ENCODE data around the gene B4GALT5. TPM values are rescaled to one million over a fixed set of nuclear protein-coding genes. Genes with fewer than 3 reads are reported as not detected.
"Not testable (repeated sequence)": the region's sequence is repeated elsewhere in the genome, so short reads cannot be mapped to it uniquely, and the experiment has no call there.

Gene B4GALT5
- total RNA-seq, 1 donor from 2014 or later, result 28.0 TPM

- DNase-seq (ENCODE audit: low spot score), result no peak
- intact Hi-C loops (cut with DNase I), result no loop called here
Measured at GRCh38 chr20:49685809-49686208, 27.9 kb downstream of the B4GALT5 start.

- DNase-seq (ENCODE audit: low spot score), result no peak
- intact Hi-C loops (cut with DNase I), result no loop called here
Measured at GRCh38 chr20:49685161-49685601, 28.5 kb downstream of the B4GALT5 start.

DNA sequence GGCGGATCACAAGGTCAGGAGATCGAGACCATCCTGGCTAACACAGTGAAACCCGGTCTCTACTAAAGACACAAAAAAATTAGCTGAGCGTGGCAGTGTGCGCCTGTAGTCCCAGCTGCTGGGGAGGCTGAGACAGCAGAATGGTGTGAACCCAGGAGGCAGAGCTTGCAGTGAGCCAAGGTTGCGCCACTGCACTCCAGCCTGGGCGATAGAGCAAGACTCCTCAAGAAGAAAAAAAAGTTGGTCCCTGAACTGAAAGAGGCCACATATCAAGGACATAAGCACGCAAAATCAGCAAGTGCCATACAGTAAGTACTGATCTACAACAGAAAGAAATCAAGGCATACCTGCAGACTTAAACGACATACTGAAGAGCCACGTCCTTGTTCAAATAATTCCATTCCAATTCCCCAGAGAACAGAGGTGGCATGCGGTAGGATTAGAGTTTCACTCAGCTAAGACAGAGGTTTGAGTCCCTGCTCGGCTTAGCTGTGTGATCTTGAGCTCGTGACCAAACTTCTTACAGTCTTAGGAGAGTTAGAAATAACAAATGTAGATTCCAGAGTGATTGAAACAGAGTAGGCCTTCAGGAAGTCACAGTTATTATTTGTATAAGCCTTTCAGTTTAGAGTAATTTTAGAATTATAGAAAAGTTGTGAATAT lies 29.2 kb downstream of the B4GALT5 start:
- intact Hi-C loops (cut with DNase I), result no loop called here
- no peak for DNase-seq (ENCODE audit: low spot score)

- intact Hi-C loops (cut with DNase I), result no loop called here
- DNase-seq (ENCODE audit: low spot score), result no peak
Measured at GRCh38 chr20:49682798-49683197, 30.9 kb downstream of the B4GALT5 start.

- intact Hi-C loops (cut with DNase I), result no loop called here
- no peak for DNase-seq (ENCODE audit: low spot score)
Measured at GRCh38 chr20:49682278-49682677, 31.4 kb downstream of the B4GALT5 start.

DNA sequence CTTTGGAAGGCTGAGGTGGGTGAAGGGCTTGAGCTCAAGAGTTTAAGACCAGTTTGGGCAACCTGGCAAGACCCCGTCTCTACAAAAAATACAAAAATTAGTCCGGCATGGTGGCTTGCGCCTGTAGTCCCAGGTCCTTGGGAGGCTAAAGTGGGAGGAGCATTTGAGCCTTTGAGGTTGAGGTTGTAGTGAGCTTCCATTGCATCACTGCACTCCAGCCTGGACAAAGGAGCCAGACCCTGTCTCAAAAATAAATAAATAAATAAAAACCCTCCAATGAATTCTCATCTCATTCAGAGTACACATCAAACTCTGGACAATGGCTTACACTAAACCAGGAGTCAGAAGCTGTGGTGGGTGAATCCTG lies 31.8 kb downstream of the B4GALT5 start:
- DNase-seq (ENCODE audit: low spot score), result no peak
- intact Hi-C loops (cut with DNase I), result no loop called here

DNA sequence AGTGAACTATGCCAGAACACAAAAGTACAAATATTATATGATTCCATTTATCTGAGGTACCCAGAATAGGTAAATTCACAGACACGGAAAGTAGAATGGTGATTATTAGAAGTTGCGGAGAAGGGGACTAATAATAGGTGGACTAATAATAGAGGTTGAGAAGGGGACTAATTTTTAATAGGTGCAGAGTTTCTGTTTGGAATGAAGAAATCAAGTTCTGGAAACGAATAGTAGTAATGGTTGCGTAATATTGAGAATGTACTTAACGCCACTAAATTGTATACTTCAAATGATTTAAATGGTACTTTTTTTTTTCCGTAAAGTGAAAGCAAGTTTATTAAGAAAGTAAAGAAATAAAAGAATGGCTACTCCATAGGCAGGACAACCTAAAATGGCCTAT lies 33.2 kb downstream of the B4GALT5 start:
- no peak for DNase-seq (ENCODE audit: low spot score)
- intact Hi-C loops (cut with DNase I), result no loop called here

GRCh38 chr20:49679634-49680033 lies 34.0 kb downstream of the B4GALT5 start:
- DNase-seq (ENCODE audit: low spot score), result no peak
- intact Hi-C loops (cut with DNase I), result no loop called here

DNA sequence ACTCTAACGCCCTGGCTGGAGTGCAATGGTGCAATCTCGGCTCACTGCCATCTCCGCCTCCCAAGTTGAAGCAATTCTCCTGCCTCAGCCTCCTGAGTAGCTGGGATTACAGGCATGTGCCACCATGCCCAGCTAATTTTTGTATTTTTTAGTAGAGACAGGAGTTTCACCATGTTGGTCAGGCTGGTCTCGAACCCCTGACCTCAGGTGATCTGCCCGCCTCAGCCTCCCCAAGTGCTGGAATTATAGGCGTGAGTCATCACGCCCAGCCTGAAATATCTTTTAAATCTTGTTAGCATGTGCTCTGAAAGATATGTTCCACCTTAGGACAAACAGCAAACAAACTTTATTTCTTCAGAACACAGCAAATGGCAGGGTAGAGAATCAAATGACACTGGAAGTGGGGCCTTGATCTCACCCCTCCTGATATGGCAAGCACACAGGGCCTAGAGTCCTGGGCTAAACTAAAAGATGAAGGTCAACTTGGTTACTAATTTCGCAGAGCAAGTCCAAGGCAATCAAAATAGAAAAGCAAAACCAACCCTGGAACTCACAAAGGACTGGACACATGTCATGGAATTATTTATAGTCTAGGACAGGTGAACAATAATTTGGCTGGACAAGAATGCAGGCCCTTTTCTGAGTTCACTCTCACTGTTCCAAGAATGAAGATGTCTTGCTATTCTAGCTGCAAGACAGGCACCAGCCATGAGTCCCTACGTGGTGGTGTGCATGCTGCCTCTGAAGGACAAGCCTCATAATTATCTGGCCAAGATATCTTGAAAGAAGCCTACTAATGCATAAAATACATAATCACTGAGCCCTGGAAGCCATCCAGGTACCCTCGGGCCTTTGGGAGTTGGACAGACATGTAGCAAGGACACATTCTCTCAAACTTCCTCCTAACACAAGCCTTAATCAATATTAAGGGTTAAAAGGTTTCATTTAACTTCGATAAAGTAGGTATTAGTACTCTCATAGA lies 35.6 kb downstream of the B4GALT5 start:
- no peak for DNase-seq (ENCODE audit: low spot score)
- intact Hi-C loops (cut with DNase I), result no loop called here

GRCh38 chr20:49676581-49677291 lies 36.9 kb downstream of the B4GALT5 start:
- intact Hi-C loops (cut with DNase I), result no loop called here
- no peak for DNase-seq (ENCODE audit: low spot score)

DNA sequence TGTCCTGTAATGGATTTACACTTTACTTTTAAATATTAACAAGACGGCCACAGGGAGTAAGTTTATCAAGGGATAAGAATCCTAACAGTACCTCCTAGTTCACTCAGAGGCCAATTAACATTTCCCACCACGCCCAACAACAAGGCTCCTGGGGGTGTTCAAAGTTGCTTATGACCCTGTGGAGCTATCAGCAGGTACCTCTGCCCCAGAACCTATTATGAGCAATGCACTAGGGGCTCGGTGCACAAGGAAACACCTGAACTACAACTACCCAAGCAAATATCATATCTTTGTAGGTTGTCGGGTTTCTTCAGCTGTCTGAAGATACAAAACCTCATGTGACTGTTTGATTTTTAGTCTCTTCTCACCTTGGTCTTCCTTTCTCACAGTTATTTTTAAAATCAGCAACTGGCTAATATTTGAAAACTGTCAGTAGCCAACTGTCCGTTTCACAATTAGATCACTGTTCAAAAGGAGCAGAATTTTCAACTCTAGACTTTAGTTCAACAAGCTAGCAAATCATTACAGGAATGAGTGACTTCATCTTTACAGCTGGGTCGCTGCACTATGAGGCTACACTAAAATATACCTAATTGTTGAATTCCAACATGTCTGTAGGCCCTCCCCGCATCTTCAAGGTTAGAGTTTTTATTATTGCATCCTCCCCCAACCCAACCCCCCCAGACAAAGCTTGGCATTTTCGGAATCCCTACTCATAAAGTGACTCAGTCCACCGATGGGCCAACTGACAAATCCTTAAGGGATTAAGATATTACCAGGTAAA lies 38.1 kb downstream of the B4GALT5 start:
- intact Hi-C loops (cut with DNase I), result no loop called here
- no peak for DNase-seq (ENCODE audit: low spot score)

DNA sequence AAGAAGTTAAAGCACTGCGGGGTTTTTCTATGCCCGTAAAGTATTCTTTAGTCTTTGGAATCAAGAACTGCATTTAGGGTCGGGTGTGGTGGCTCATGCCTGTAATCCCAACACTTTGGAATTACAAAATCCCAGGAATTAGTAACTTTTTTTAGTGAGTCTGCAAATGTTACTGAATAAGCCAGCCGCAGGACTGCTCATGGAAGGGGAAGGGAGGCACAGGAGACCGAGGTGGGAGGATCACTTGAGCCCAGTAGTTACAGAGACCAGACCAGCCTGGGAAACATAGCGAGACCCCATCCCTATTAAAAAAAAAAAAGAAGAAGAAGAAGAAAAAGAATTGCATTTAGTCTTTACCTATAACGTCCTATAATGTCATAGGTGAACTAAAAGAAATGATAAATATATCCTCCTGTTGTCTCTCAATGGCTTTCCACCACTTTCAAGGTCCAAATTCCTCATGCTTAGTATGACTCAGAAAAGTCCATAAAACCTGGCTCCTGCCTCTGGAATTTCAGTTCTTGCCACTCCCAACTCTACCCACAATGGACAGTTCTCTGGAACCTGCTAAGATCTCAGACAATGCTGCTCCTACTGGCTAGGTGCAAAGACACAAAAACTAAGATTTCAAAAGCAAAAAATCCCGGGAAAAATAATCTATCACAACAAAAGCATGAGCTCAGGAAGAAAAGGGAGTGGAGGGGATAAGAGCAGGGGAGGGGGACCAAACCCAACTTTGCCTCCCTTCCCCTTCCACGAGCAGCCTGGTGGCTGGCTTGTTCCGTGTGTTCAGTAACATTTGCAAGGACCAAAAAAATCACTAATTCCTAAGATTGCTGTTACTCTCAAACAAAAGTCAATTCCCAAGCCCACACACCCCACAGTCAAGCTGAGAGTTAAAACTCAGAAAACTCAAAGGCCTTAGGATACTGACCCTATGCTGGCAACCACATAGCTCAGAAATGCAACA lies 39.0 kb downstream of the B4GALT5 start:
- intact Hi-C loops (cut with DNase I), result no loop called here
- DNase-seq (ENCODE audit: low spot score), result no peak

GRCh38 chr20:49672096-49672664 lies 41.5 kb downstream of the B4GALT5 start:
- no peak for DNase-seq (ENCODE audit: low spot score)
- intact Hi-C loops (cut with DNase I), result no loop called here

DNA sequence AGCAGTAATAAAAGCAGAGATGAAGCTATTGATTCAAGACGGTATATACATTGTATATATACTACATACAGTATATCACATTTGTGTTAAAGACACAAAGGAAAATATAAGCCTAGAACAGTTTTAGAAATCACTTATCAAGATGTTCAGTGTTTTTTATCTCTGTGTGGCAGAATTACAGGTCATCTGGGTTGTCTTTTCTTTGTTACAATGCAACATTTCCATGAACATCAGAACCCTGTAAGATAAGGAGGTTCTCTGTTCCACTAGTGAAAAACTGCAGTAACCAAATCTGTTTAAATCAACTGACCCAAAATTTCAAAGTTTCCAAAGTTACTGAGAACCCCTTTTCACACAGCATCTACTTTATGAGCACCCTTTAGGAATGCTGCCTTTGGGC lies 42.2 kb downstream of the B4GALT5 start:
- no peak for DNase-seq (ENCODE audit: low spot score)
- intact Hi-C loops (cut with DNase I), result no loop called here

DNA sequence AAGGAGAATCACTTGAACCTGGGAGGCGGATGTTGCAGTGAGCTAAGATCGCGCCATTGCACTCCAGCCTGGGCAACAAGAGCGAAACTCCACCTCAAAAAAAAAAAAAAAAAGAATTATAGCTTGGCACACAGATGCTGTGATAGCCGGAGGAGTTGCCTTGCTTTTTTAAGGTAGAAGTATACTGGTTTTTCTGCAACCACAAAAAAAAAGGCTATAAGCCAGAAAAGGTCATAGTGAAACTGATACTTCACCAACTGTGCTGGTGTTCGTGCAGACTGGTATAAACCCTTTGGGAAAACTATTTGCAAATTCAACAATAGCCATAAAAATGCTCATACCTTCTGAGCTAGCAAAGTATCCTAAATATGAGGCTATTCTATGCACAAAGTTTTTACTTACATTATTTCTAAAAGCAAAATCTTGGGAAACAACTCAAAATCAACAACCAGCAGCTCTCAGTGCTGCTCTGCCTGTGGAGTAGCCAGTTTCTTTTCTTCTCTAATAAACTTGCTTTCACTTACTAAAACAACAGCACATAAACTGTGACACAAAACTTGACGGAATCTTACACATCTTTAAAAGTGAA lies 44.0 kb downstream of the B4GALT5 start:
- intact Hi-C loops (cut with DNase I), result no loop called here
- DNase-seq (ENCODE audit: low spot score), result no peak

- DNase-seq (ENCODE audit: low spot score); intact Hi-C loops (cut with DNase I): not testable (repeated sequence)
Measured at GRCh38 chr20:49668878-49669195, 44.8 kb downstream of the B4GALT5 start.

GRCh38 chr20:49668181-49668877 lies 45.3 kb downstream of the B4GALT5 start:
- DNase-seq (ENCODE audit: low spot score), result no peak
- intact Hi-C loops (cut with DNase I), result no loop called here

All from cardiac septum (tissue), 1 donor.